Neutrophil (primary cell): Measurements from ENCODE around the gene ABI1.

ENCODE experiments used
- H3K27ac ChIP-seq: fragments of 200-600 bp; sonication (generic); 2 replicates; pipeline ENCODE4 v1.5.1; 2016; ENCODE audit warnings: mild to moderate bottlenecking, moderate library complexity
- H3K27me3 ChIP-seq: fragments of 200-600 bp; sonication (generic); 2 replicates; pipeline ENCODE4 v1.6.0; 2016; ENCODE audit warnings: mild to moderate bottlenecking
- H3K36me3 ChIP-seq: fragments of 200-600 bp; sonication (generic); 2 replicates; pipeline ENCODE4 v1.5.1; 2017
- H3K4me1 ChIP-seq, 2 experiments: fragments of 200-600 bp in 1 of 2; sonication (generic) in 1 of 2; 1 replicate in 1 of 2; 2 replicates in 1 of 2; pipeline versions ENCODE4 v1.5.1 to v1.6.1; 2013 to 2016; ENCODE audit warnings: low read depth in 1 of 2, low read length in 1 of 2, mild to moderate bottlenecking in 1 of 2, moderate library complexity in 1 of 2; ENCODE audit not compliant: control insufficient read depth in 1 of 2, insufficient read depth in 1 of 2
- H3K4me3 ChIP-seq, 2 experiments: fragments of 200-600 bp in 1 of 2; sonication (generic) in 1 of 2; 1 replicate in 1 of 2; 2 replicates in 1 of 2; pipeline ENCODE4 v1.5.1; 2013 to 2016; ENCODE audit warnings: low read depth in 1 of 2, low read length in 1 of 2, mild to moderate bottlenecking in 1 of 2, moderate library complexity in 1 of 2
- H3K9me3 ChIP-seq: fragments of 200-600 bp; sonication (generic); 2 replicates; pipeline ENCODE4 v1.5.1; 2016
- TF ChIP-seq, protein P1 (sequence below): fragments of 200-600 bp; sonication (generic); IDR thresholded peaks from 2 replicates; pipeline ENCODE4 v1.5.1; 2016; ENCODE audit warnings: antibody characterized with exemption

ABI1 gene

DNA sequence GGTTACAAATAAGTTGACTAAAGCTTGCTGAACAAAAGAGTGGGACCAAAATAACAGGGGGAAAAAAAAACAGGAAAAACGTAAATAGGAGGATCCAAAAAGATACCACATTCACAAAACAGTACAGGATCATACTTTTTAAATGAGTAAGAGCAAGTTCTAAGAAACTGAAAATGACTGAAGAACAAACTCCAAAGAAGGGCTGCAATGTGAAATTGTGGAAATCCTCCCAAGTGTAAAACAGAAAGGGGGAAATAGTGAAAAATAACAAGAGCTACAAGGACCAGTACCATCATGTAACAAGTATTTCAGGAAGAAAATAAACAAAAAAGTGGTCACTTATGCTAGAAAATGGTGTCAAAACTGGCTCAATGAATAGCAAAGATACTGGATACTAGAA, 116.9 kb downstream of the ABI1 start:
- peaks cover 49% of the 10 kb centered on the region for H3K36me3 ChIP-seq
- no peaks in the 10 kb centered on the region for H3K4me1 ChIP-seq
- TF ChIP-seq, protein P1, sequence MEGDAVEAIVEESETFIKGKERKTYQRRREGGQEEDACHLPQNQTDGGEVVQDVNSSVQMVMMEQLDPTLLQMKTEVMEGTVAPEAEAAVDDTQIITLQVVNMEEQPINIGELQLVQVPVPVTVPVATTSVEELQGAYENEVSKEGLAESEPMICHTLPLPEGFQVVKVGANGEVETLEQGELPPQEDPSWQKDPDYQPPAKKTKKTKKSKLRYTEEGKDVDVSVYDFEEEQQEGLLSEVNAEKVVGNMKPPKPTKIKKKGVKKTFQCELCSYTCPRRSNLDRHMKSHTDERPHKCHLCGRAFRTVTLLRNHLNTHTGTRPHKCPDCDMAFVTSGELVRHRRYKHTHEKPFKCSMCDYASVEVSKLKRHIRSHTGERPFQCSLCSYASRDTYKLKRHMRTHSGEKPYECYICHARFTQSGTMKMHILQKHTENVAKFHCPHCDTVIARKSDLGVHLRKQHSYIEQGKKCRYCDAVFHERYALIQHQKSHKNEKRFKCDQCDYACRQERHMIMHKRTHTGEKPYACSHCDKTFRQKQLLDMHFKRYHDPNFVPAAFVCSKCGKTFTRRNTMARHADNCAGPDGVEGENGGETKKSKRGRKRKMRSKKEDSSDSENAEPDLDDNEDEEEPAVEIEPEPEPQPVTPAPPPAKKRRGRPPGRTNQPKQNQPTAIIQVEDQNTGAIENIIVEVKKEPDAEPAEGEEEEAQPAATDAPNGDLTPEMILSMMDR = no peak
- H3K9me3 ChIP-seq = no peaks in the 10 kb centered on the region
- peak overlapping the region; percentile 31 for H3K27ac ChIP-seq
- H3K4me3 ChIP-seq = no peak overlapping the region
- H3K27me3 ChIP-seq = no peaks in the 10 kb centered on the region

DNA sequence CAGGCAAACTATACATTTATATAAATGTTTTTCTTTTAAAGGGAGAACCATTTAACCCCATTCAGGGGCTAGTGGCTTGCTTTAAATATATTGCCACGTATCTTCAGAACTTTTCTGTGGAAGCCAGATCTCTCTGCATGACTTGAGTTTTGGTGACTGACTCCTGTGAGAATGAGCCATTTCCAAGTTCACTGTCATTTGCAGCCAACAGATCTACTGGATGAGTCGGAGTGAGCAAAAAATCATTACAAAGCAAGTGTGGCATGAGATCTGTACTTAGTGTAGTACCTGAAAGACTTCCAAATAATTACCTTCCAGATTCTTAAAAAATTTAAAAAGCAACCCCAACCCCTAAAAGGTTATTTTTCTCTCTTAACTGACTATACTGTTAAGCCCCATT, 117.7 kb downstream of the ABI1 start:
- no peaks in the 10 kb centered on the region for H3K9me3 ChIP-seq
- no peaks in the 10 kb centered on the region for H3K4me1 ChIP-seq
- H3K4me3 ChIP-seq = no peak overlapping the region
- peak overlapping the region; percentile 31 for H3K27ac ChIP-seq
- TF ChIP-seq, protein P1 = no peak
- peaks cover 42% of the 10 kb centered on the region for H3K36me3 ChIP-seq
- H3K27me3 ChIP-seq = no peaks in the 10 kb centered on the region

DNA sequence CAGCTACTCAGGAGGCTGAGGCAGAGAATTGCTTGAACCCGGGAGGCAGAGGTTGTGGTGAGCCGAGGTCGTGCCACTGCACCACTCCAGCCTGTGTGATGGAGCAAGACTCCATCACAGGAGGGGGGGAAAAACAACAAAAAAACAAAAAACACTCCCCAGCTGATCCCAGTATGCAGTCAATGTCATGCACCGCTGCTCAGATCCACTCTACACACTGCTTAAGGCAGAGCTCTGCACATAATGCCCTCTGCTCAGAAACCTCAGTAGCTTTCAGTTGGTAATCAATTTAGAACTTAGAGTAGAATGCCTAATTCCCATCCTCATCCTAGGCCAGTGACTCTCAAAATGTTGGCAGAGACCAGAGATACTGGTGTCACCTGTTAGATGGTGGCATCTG, 119.4 kb downstream of the ABI1 start:
- Histone ChIP-seq H3K4me3 (no peak overlapping the region), H3K4me1 (peaks cover 0 to 4% of the 10 kb centered on the region in 2 experiments), H3K27me3 (no peaks in the 10 kb centered on the region), H3K36me3 (peaks cover 29% of the 10 kb centered on the region), H3K9me3 (no peaks in the 10 kb centered on the region), H3K27ac (no peak overlapping the region)
- TF ChIP-seq, protein P1 = no peak

DNA sequence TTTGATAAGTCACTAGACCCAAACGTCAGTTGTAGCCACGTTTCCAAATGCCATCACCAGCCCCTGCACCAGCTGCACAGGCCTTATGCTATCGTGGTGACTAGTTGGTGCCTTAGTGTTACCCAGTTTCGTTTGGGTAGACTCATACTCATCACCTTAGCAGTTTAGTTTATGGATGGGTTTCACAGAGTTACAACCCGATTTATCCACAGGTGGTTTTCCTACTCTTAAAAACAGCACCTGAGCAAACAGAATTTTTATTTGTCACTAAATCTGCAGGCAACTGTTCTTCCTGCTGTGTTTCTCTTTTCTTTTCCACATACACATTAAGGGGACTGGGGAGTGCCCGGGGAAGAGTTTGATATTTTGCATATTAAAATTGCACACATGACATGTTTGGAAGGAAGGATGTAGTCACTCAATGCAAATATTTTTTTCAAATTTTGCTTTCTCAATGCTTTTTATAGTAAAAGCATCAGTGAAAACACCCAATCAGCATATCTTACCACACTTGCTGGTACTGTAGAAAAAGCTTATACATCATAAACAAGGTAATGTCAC, 121.6 kb downstream of the ABI1 start:
- H3K27me3 ChIP-seq = no peaks in the 10 kb centered on the region
- TF ChIP-seq, protein P1 = no peak
- peaks cover 31% of the 10 kb centered on the region for H3K36me3 ChIP-seq
- peaks cover 0 to 4% of the 10 kb centered on the region in 2 experiments for H3K4me1 ChIP-seq
- no peak overlapping the region for H3K27ac ChIP-seq
- no peak overlapping the region for H3K4me3 ChIP-seq
- H3K9me3 ChIP-seq = no peaks in the 10 kb centered on the region

DNA sequence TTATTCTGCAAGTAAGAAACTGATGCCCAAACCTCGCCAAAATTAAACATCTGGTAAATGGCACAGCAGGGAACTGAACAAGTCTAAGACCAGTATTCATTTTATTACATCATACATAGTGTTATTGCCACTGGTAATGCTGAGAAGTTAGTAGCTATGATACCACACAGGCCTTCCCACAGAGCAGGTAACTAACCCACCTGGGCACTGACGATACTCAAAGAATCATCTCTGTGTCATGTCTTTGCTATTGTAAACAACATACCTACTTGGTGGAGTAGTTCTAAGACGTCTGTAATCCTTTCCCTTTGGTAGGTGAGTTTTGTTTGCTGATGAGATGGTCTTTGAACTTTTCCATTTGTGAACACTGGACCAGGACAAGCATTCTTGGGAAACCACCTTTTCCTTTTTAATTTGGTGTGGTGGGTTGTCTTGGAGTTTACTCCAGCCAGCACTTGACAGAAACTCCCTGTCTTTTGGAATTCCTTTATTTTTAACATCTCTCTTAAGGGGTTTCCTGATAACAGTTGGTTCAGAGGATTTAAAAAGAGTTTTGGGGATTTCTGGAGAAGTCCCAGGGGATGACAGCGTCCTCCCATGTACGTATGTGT, 122.4 kb downstream of the ABI1 start:
- no peak overlapping the region for H3K4me3 ChIP-seq
- H3K4me1 ChIP-seq = peaks cover 0 to 4% of the 10 kb centered on the region in 2 experiments

More for the DNA sequence above, 122.4 kb downstream of the ABI1 start:
- Histone ChIP-seq H3K9me3 (no peaks in the 10 kb centered on the region), H3K27ac (peak overlapping the region; percentile 38), H3K36me3 (peaks cover 31% of the 10 kb centered on the region), H3K27me3 (no peaks in the 10 kb centered on the region)
- TF ChIP-seq, protein P1 = no peak
